A549 (cell line): ENCODE measurements around the gene VSTM4.

Experiments used
- BCL3 ChIP-seq: fragments of >200 bp; sonication (Bioruptor Twin); formaldehyde crosslinking; IDR thresholded peaks from 3 replicates; pipeline ENCODE4 v1.6.1; 2016
- BHLHE40 ChIP-seq: IDR thresholded peaks from 2 replicates; pipeline ENCODE4 v1.6.1; 2012; ENCODE audit warnings: low read depth, low read length, inconsistent platforms
- CHD2 ChIP-seq: fragments of 150-350 bp; IDR thresholded peaks from 2 replicates; pipeline ENCODE4 v1.6.1; 2014; ENCODE audit warnings: low read length; ENCODE audit not compliant: partially characterized antibody
- NR3C1 ChIP-seq: fragments of >200 bp; sonication (Bioruptor Twin); formaldehyde crosslinking; IDR thresholded peaks from 3 replicates; pipeline ENCODE4 v1.6.1; 2017
- POLR2A ChIP-seq: IDR thresholded peaks from 2 replicates; pipeline ENCODE4 v1.6.1; 2012; ENCODE audit warnings: mild to moderate bottlenecking, low read length
- RARB ChIP-seq: fragments of 250-450 bp; sonication (Bioruptor Pico); IDR thresholded peaks from 2 replicates; pipeline ENCODE4 v1.8.0; 2021; ENCODE audit warnings: mild to moderate bottlenecking, moderate library complexity
- RCOR1 ChIP-seq: fragments of 150-350 bp; IDR thresholded peaks from 2 replicates; pipeline ENCODE4 v1.6.1; 2014; ENCODE audit warnings: antibody characterized with exemption, low read length, low read depth
- TP53 ChIP-seq: fragments of 250-450 bp; sonication (Bioruptor Pico); IDR thresholded peaks from 2 replicates; pipeline ENCODE4 v1.5.0; 2021; ENCODE audit warnings: mild to moderate bottlenecking, moderate library complexity
- USF2 ChIP-seq: fragments of 450-650 bp; IDR thresholded peaks from 2 replicates; pipeline ENCODE4 v1.6.1; 2014; ENCODE audit warnings: antibody characterized with exemption
- TF ChIP-seq, protein P1 (sequence below): fragments of >200 bp; sonication (Bioruptor Twin); formaldehyde crosslinking; IDR thresholded peaks from 3 replicates; pipeline ENCODE4 v1.5.1; 2016
- TF ChIP-seq, protein P2 (sequence below): IDR thresholded peaks from 2 replicates; pipeline ENCODE4 v1.6.1; 2012

DNA sequence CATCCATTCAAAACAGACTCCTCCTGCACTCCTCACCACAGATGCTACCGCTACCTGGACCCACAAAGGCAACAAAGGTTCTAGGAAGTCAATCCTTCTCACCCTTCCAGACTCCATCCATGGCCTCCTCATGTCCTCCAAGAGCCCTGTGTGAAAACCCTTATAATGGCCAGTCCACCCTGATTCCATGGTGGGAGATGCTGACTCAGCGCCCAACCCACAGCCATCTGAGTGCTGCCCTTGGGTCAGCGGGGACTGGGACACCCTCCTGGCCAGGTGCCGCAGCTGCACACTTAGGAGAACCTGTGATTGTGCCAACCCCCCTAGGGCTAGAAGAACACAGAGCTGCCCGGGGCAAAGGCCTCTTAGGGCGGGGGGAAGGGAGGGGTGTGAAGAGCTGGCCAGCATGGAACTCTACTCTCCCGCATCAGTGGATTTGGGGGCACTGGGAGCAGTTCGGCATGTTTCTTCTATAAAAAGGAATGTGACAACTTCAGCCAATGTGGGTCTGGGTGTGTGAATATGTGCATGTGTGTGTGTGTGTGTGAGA lies 47.5 kb upstream of the VSTM4 start:
- TF ChIP-seq, protein P1, sequence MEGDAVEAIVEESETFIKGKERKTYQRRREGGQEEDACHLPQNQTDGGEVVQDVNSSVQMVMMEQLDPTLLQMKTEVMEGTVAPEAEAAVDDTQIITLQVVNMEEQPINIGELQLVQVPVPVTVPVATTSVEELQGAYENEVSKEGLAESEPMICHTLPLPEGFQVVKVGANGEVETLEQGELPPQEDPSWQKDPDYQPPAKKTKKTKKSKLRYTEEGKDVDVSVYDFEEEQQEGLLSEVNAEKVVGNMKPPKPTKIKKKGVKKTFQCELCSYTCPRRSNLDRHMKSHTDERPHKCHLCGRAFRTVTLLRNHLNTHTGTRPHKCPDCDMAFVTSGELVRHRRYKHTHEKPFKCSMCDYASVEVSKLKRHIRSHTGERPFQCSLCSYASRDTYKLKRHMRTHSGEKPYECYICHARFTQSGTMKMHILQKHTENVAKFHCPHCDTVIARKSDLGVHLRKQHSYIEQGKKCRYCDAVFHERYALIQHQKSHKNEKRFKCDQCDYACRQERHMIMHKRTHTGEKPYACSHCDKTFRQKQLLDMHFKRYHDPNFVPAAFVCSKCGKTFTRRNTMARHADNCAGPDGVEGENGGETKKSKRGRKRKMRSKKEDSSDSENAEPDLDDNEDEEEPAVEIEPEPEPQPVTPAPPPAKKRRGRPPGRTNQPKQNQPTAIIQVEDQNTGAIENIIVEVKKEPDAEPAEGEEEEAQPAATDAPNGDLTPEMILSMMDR: no peak
- TF ChIP-seq TP53 (CRISPR knock-in tag) (no peak), POLR2A (no peak), BHLHE40 (no peak), RCOR1 (no peak), CHD2 (no peak), USF2 (no peak), RARB (CRISPR knock-in tag) (no peak), NR3C1 (no peak), BCL3 (no peak)
- TF ChIP-seq, protein P2, sequence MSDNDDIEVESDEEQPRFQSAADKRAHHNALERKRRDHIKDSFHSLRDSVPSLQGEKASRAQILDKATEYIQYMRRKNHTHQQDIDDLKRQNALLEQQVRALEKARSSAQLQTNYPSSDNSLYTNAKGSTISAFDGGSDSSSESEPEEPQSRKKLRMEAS: no peak
